ENCODE measurements around the gene ALG9. TPM values are rescaled to one million over a fixed set of nuclear protein-coding genes. Genes with fewer than 3 reads are reported as not detected.

The ALG9 gene
- total RNA-seq, 1 donor from 2014 or later: 30.5 TPM

GRCh38 chr11:111852103-111852502 lies 19.3 kb downstream of the ALG9 start:
- H3K36me3 ChIP-seq (ENCODE audit: control insufficient read depth, insufficient read depth, low read length): peaks cover 3% of the 10 kb centered on the region
- H3K4me3 ChIP-seq (ENCODE audit: low read depth, low read length): no peak overlapping the region
- TF ChIP-seq, protein P1, sequence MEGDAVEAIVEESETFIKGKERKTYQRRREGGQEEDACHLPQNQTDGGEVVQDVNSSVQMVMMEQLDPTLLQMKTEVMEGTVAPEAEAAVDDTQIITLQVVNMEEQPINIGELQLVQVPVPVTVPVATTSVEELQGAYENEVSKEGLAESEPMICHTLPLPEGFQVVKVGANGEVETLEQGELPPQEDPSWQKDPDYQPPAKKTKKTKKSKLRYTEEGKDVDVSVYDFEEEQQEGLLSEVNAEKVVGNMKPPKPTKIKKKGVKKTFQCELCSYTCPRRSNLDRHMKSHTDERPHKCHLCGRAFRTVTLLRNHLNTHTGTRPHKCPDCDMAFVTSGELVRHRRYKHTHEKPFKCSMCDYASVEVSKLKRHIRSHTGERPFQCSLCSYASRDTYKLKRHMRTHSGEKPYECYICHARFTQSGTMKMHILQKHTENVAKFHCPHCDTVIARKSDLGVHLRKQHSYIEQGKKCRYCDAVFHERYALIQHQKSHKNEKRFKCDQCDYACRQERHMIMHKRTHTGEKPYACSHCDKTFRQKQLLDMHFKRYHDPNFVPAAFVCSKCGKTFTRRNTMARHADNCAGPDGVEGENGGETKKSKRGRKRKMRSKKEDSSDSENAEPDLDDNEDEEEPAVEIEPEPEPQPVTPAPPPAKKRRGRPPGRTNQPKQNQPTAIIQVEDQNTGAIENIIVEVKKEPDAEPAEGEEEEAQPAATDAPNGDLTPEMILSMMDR (IDR thresholded peaks at IDR 0.05; ENCODE audit: insufficient read depth, low read length, severe bottlenecking): no peak
- no peak for FAIRE-seq
- DNase-seq (ENCODE audit: low read depth): no peak
- no peaks in the 10 kb centered on the region for H3K27me3 ChIP-seq (ENCODE audit: control insufficient read depth, insufficient read depth, low read length)

DNA sequence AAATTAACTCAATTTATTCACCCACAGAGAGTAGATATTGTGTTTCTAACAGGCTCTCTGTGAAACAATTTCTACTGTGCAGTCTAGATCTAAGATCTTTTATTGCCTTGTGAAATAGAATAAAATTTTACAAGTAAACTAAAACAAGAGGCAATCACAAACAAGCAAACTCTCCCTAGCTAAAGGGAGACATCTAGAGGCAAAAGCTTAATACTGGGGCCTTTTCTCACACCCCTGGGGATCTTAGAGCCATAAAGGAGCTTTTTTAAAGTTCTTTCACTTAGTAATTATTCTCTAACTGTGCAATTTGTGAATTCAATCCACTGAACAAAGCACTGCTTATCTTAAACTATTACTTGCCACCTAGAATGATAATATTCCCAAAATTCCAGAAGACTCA lies 19.7 kb downstream of the ALG9 start:
- no peak for FAIRE-seq
- Histone ChIP-seq H3K36me3 (ENCODE audit: control insufficient read depth, insufficient read depth, low read length) (peaks cover 3% of the 10 kb centered on the region), H3K27me3 (ENCODE audit: control insufficient read depth, insufficient read depth, low read length) (no peaks in the 10 kb centered on the region), H3K4me3 (ENCODE audit: low read depth, low read length) (no peak overlapping the region)
- TF ChIP-seq, protein P1 (IDR thresholded peaks at IDR 0.05; ENCODE audit: insufficient read depth, low read length, severe bottlenecking): peak; percentile 34
- peak; percentile 11 for DNase-seq (ENCODE audit: low read depth)

DNA sequence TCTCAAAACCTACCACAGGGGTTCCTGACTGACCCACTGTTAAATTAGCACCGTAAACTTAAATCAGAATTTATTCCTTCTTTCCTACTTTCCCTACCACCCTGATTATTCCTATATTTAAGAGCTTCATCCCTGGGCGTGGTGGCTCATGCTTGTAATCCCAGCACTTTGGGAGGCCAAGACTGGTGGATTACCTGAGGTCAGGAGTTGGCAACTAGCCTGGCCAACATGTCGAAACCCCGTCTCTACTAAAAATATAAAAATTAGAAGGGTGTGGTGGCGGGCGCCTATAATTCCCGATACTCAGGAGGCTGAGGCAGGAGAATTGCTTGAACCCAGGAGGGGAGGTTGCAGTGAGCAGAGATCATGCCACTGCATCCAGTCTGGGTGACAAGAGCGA lies 20.3 kb downstream of the ALG9 start:
- FAIRE-seq (no peak), DNase-seq (ENCODE audit: low read depth) (no peak)
- Histone ChIP-seq H3K36me3 (ENCODE audit: control insufficient read depth, insufficient read depth, low read length) (peaks cover 3% of the 10 kb centered on the region), H3K27me3 (ENCODE audit: control insufficient read depth, insufficient read depth, low read length) (no peaks in the 10 kb centered on the region), H3K4me3 (ENCODE audit: low read depth, low read length) (no peak overlapping the region)
- TF ChIP-seq, protein P1 (IDR thresholded peaks at IDR 0.05; ENCODE audit: insufficient read depth, low read length, severe bottlenecking): no peak

DNA sequence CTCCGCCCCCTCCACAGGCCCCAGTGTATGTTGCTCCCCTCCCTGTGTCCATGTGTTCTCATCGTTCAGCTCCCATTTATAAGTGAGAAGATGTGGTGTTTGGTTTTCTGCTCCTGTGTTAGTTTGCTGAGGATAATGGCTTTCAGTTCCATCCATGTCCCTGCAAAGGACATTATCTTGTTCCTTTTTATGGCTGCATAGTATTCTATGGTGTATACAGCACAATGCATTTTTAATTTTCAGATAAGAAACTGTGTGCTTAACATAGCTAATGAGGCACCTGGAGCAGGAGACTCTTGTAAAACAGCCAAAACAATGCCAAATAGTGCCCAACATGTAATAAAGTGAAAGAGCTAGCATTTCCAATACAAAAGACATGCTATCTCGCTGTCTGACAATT lies 21.8 kb downstream of the ALG9 start:
- Histone ChIP-seq H3K36me3 (ENCODE audit: control insufficient read depth, insufficient read depth, low read length) (peaks cover 3% of the 10 kb centered on the region), H3K27me3 (ENCODE audit: control insufficient read depth, insufficient read depth, low read length) (no peaks in the 10 kb centered on the region), H3K4me3 (ENCODE audit: low read depth, low read length) (no peak overlapping the region)
- no peak for DNase-seq (ENCODE audit: low read depth)
- TF ChIP-seq, protein P1 (IDR thresholded peaks at IDR 0.05; ENCODE audit: insufficient read depth, low read length, severe bottlenecking): no peak
- no peak for FAIRE-seq

GRCh38 chr11:111846636-111847035 lies 24.7 kb downstream of the ALG9 start:
- TF ChIP-seq, protein P1 (IDR thresholded peaks at IDR 0.05; ENCODE audit: insufficient read depth, low read length, severe bottlenecking): no peak
- no peaks in the 10 kb centered on the region for H3K27me3 ChIP-seq (ENCODE audit: control insufficient read depth, insufficient read depth, low read length)
- no peak for FAIRE-seq
- no peak overlapping the region for H3K4me3 ChIP-seq (ENCODE audit: low read depth, low read length)
- peak; percentile 23 for DNase-seq (ENCODE audit: low read depth)
- H3K36me3 ChIP-seq (ENCODE audit: control insufficient read depth, insufficient read depth, low read length): peaks cover 1% of the 10 kb centered on the region

DNA sequence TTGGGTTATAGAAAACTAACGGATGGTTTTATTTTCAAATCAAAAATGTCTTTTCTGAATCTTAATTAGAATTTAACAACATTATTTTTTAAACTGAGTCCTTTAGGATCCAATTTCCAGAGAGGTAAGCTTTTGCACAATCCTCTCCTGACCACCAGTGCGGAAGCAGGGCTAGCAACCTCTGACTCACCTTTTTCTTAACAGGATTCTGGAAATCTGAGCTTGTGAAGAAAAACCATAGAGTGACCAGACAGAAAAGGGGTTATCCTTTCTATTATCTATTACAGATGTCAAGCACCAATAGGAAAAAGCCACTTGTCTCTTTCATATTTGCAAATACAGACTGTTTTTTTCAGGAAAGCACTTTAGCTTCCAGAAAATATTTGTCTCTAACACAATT lies 25.3 kb downstream of the ALG9 start:
- FAIRE-seq: no peak
- TF ChIP-seq, protein P1 (IDR thresholded peaks at IDR 0.05; ENCODE audit: insufficient read depth, low read length, severe bottlenecking): no peak
- no peaks in the 10 kb centered on the region for H3K27me3 ChIP-seq (ENCODE audit: control insufficient read depth, insufficient read depth, low read length)
- peak; percentile 51 for DNase-seq (ENCODE audit: low read depth)
- no peak overlapping the region for H3K4me3 ChIP-seq (ENCODE audit: low read depth, low read length)
- peaks cover 1% of the 10 kb centered on the region for H3K36me3 ChIP-seq (ENCODE audit: control insufficient read depth, insufficient read depth, low read length)

Data from bronchial epithelial cell (primary cell).